Measurements from ENCODE around the gene TBC1D32.

Gene TBC1D32

GRCh38 chr6:121160276-121160675 is 174.0 kb downstream of the TBC1D32 start:
- peaks cover 8% of the 10 kb centered on the region for H3K36me3 ChIP-seq (ENCODE audit: insufficient read depth, low read length)
- H3K9me3 ChIP-seq (ENCODE audit: low read length): no peaks in the 10 kb centered on the region
- H3K9ac ChIP-seq (ENCODE audit: low read length): no peak overlapping the region

GRCh38 chr6:121158891-121159290 is 175.4 kb downstream of the TBC1D32 start:
- H3K9me3 ChIP-seq (ENCODE audit: low read length): no peaks in the 10 kb centered on the region
- H3K27me3 ChIP-seq (ENCODE audit: control insufficient read depth in 1 of 2, insufficient read depth in 2 of 2, low read length in 2 of 2): no peaks in the 10 kb centered on the region
- no peaks in the 10 kb centered on the region for H3K4me1 ChIP-seq (ENCODE audit: insufficient read depth, low read length)
- no peak overlapping the region for H3K27ac ChIP-seq (ENCODE audit: low read depth, low read length)
- peaks cover 8% of the 10 kb centered on the region for H3K36me3 ChIP-seq (ENCODE audit: insufficient read depth, low read length)
- no peak overlapping the region for H3K4me3 ChIP-seq (ENCODE audit: low read depth in 1 of 2, low read length in 2 of 2)
- no peak overlapping the region for H3K9ac ChIP-seq (ENCODE audit: low read length)

More at GRCh38 chr6:121160276-121160675, 174.0 kb downstream of the TBC1D32 start:
- no peaks in the 10 kb centered on the region for H3K27me3 ChIP-seq (ENCODE audit: control insufficient read depth in 1 of 2, insufficient read depth in 2 of 2, low read length in 2 of 2)
- H3K4me3 ChIP-seq (ENCODE audit: low read depth in 1 of 2, low read length in 2 of 2): no peak overlapping the region
- no peak overlapping the region for H3K27ac ChIP-seq (ENCODE audit: low read depth, low read length)
- H3K4me1 ChIP-seq (ENCODE audit: insufficient read depth, low read length): no peaks in the 10 kb centered on the region

- no peaks in the 10 kb centered on the region for H3K27me3 ChIP-seq (ENCODE audit: control insufficient read depth in 1 of 2, insufficient read depth in 2 of 2, low read length in 2 of 2)
- no peak overlapping the region for H3K9ac ChIP-seq (ENCODE audit: low read length)
- no peak overlapping the region for H3K27ac ChIP-seq (ENCODE audit: low read depth, low read length)
- H3K36me3 ChIP-seq (ENCODE audit: insufficient read depth, low read length): peaks cover 8% of the 10 kb centered on the region
- no peaks in the 10 kb centered on the region for H3K4me1 ChIP-seq (ENCODE audit: insufficient read depth, low read length)
- no peak overlapping the region for H3K4me3 ChIP-seq (ENCODE audit: low read depth in 1 of 2, low read length in 2 of 2)
- H3K9me3 ChIP-seq (ENCODE audit: low read length): no peaks in the 10 kb centered on the region
Measured at GRCh38 chr6:121158438-121158837, 175.8 kb downstream of the TBC1D32 start.

DNA sequence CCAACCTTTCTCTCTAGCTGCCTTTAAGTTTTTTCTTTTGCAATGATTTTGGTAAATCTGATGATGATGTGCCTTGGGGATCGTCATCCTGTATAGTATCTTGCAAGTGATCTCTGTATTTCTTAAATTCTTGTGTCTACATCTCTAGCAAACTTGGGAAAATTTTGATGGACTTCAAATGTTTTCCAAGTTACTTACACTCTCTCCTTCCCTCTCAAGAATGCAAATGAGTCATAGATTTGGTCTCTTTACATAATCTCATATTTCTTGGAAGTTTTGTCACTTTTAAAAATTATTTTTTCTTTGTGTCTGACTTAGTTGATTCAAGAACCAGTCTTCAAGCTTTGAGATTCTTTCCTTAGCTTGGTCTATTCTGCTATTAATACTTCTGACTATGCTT is 176.4 kb downstream of the TBC1D32 start:
- H3K4me3 ChIP-seq (ENCODE audit: low read depth in 1 of 2, low read length in 2 of 2): no peak overlapping the region
- H3K9me3 ChIP-seq (ENCODE audit: low read length): no peaks in the 10 kb centered on the region
- H3K27ac ChIP-seq (ENCODE audit: low read depth, low read length): no peak overlapping the region
- no peak overlapping the region for H3K9ac ChIP-seq (ENCODE audit: low read length)
- H3K36me3 ChIP-seq (ENCODE audit: insufficient read depth, low read length): peaks cover 8% of the 10 kb centered on the region
- H3K27me3 ChIP-seq (ENCODE audit: control insufficient read depth in 1 of 2, insufficient read depth in 2 of 2, low read length in 2 of 2): no peaks in the 10 kb centered on the region
- no peaks in the 10 kb centered on the region for H3K4me1 ChIP-seq (ENCODE audit: insufficient read depth, low read length)

DNA sequence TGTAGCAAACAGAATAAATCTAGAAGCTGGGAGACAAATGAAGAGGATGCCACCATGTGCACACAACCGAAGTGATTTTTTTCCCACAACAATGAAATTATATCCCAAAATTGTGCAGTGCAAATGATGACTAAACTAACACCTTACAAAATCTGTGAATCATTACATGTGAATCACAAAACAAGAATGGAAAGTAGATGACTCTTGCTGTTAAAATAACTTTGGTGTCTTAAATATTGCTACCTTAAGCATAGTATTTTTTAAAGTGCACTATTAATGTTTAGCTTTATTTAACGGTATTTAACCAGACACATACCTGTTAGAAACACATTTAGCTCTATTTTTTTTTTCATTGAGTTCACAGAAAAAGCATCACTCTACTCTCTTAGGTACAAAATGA is 190.8 kb downstream of the TBC1D32 start:
- Histone ChIP-seq H3K9ac (ENCODE audit: low read length) (no peak overlapping the region), H3K9me3 (ENCODE audit: low read length) (no peaks in the 10 kb centered on the region), H3K27ac (ENCODE audit: low read depth, low read length) (no peak overlapping the region), H3K36me3 (ENCODE audit: insufficient read depth, low read length) (no peaks in the 10 kb centered on the region), H3K4me3 (ENCODE audit: low read depth in 1 of 2, low read length in 2 of 2) (no peak overlapping the region), H3K4me1 (ENCODE audit: insufficient read depth, low read length) (no peaks in the 10 kb centered on the region), H3K27me3 (ENCODE audit: control insufficient read depth in 1 of 2, insufficient read depth in 2 of 2, low read length in 2 of 2) (no peaks in the 10 kb centered on the region)

GRCh38 chr6:121142093-121142492 is 192.2 kb downstream of the TBC1D32 start:
- Histone ChIP-seq H3K27me3 (ENCODE audit: control insufficient read depth in 1 of 2, insufficient read depth in 2 of 2, low read length in 2 of 2) (no peaks in the 10 kb centered on the region), H3K27ac (ENCODE audit: low read depth, low read length) (no peak overlapping the region), H3K36me3 (ENCODE audit: insufficient read depth, low read length) (no peaks in the 10 kb centered on the region), H3K4me3 (ENCODE audit: low read depth in 1 of 2, low read length in 2 of 2) (no peak overlapping the region), H3K4me1 (ENCODE audit: insufficient read depth, low read length) (no peaks in the 10 kb centered on the region), H3K9me3 (ENCODE audit: low read length) (no peaks in the 10 kb centered on the region), H3K9ac (ENCODE audit: low read length) (no peak overlapping the region)

GRCh38 chr6:121135425-121135824 is 198.9 kb downstream of the TBC1D32 start:
- H3K9me3 ChIP-seq (ENCODE audit: low read length): no peaks in the 10 kb centered on the region

GRCh38 chr6:121134922-121135321 is 199.4 kb downstream of the TBC1D32 start:
- Histone ChIP-seq H3K9me3 (ENCODE audit: low read length) (no peaks in the 10 kb centered on the region), H3K4me3 (ENCODE audit: low read depth in 1 of 2, low read length in 2 of 2) (no peak overlapping the region), H3K9ac (ENCODE audit: low read length) (no peak overlapping the region), H3K27me3 (ENCODE audit: control insufficient read depth in 1 of 2, insufficient read depth in 2 of 2, low read length in 2 of 2) (no peaks in the 10 kb centered on the region), H3K4me1 (ENCODE audit: insufficient read depth, low read length) (no peaks in the 10 kb centered on the region), H3K36me3 (ENCODE audit: insufficient read depth, low read length) (no peaks in the 10 kb centered on the region), H3K27ac (ENCODE audit: low read depth, low read length) (no peak overlapping the region)

More at GRCh38 chr6:121135425-121135824, 198.9 kb downstream of the TBC1D32 start:
- no peak overlapping the region for H3K4me3 ChIP-seq (ENCODE audit: low read depth in 1 of 2, low read length in 2 of 2)
- no peaks in the 10 kb centered on the region for H3K4me1 ChIP-seq (ENCODE audit: insufficient read depth, low read length)
- H3K27ac ChIP-seq (ENCODE audit: low read depth, low read length): no peak overlapping the region
- H3K9ac ChIP-seq (ENCODE audit: low read length): no peak overlapping the region
- no peaks in the 10 kb centered on the region for H3K36me3 ChIP-seq (ENCODE audit: insufficient read depth, low read length)
- no peaks in the 10 kb centered on the region for H3K27me3 ChIP-seq (ENCODE audit: control insufficient read depth in 1 of 2, insufficient read depth in 2 of 2, low read length in 2 of 2)

- Histone ChIP-seq H3K4me3 (ENCODE audit: low read depth in 1 of 2, low read length in 2 of 2) (no peak overlapping the region), H3K36me3 (ENCODE audit: insufficient read depth, low read length) (no peaks in the 10 kb centered on the region), H3K27me3 (ENCODE audit: control insufficient read depth in 1 of 2, insufficient read depth in 2 of 2, low read length in 2 of 2) (no peaks in the 10 kb centered on the region), H3K9me3 (ENCODE audit: low read length) (peaks cover 11% of the 10 kb centered on the region), H3K4me1 (ENCODE audit: insufficient read depth, low read length) (no peaks in the 10 kb centered on the region), H3K9ac (ENCODE audit: low read length) (no peak overlapping the region), H3K27ac (ENCODE audit: low read depth, low read length) (no peak overlapping the region)
Measured at GRCh38 chr6:121124600-121124999, 209.7 kb downstream of the TBC1D32 start.

DNA sequence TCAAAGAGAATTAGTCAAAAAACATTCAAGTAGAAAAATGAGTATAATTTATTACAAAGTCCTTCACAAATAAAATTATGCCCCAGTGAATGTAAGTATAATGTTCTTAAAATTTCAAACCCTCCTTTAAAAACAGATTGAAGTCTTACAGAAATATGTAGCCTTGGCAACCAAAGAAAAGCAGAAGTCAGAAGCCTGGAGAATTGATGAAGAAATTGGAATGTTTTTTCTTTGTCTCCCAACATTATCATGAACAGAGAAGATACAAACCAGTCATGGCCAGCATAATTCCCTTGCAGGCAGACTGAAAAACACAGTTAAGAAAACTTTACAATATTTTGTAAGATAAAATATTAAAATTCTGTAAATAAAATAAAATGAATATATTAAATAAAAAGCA is 221.9 kb downstream of the TBC1D32 start:
- H3K36me3 ChIP-seq (ENCODE audit: insufficient read depth, low read length): no peaks in the 10 kb centered on the region
- H3K27me3 ChIP-seq (ENCODE audit: control insufficient read depth in 1 of 2, insufficient read depth in 2 of 2, low read length in 2 of 2): no peaks in the 10 kb centered on the region

GRCh38 chr6:121110733-121111132 is 223.5 kb downstream of the TBC1D32 start:
- Histone ChIP-seq H3K4me1 (ENCODE audit: insufficient read depth, low read length) (no peaks in the 10 kb centered on the region), H3K27ac (ENCODE audit: low read depth, low read length) (no peak overlapping the region), H3K9me3 (ENCODE audit: low read length) (no peaks in the 10 kb centered on the region), H3K4me3 (ENCODE audit: low read depth in 1 of 2, low read length in 2 of 2) (no peak overlapping the region), H3K27me3 (ENCODE audit: control insufficient read depth in 1 of 2, insufficient read depth in 2 of 2, low read length in 2 of 2) (no peaks in the 10 kb centered on the region), H3K36me3 (ENCODE audit: insufficient read depth, low read length) (no peaks in the 10 kb centered on the region), H3K9ac (ENCODE audit: low read length) (no peak overlapping the region)

More for the DNA sequence above, 221.9 kb downstream of the TBC1D32 start:
- Histone ChIP-seq H3K9ac (ENCODE audit: low read length) (no peak overlapping the region), H3K27ac (ENCODE audit: low read depth, low read length) (no peak overlapping the region), H3K9me3 (ENCODE audit: low read length) (no peaks in the 10 kb centered on the region), H3K4me1 (ENCODE audit: insufficient read depth, low read length) (no peaks in the 10 kb centered on the region), H3K4me3 (ENCODE audit: low read depth in 1 of 2, low read length in 2 of 2) (no peak overlapping the region)

GRCh38 chr6:121106962-121107361 is 227.3 kb downstream of the TBC1D32 start:
- Histone ChIP-seq H3K36me3 (ENCODE audit: insufficient read depth, low read length) (no peaks in the 10 kb centered on the region), H3K9ac (ENCODE audit: low read length) (no peak overlapping the region), H3K9me3 (ENCODE audit: low read length) (no peaks in the 10 kb centered on the region), H3K4me1 (ENCODE audit: insufficient read depth, low read length) (no peaks in the 10 kb centered on the region), H3K4me3 (ENCODE audit: low read depth in 1 of 2, low read length in 2 of 2) (no peak overlapping the region), H3K27ac (ENCODE audit: low read depth, low read length) (no peak overlapping the region), H3K27me3 (ENCODE audit: control insufficient read depth in 1 of 2, insufficient read depth in 2 of 2, low read length in 2 of 2) (no peaks in the 10 kb centered on the region)
